Stimulated activated CD8-positive, alpha-beta memory T cell treated with anti-CD3 and anti-CD28 coated beads, Interleukin-7, amount 100 ng/mL, for 1 hour (primary cell): Measurements from ENCODE around the gene TINAGL1.

Source experiments
- DNase-seq, 2 donors: peaks; one replicate each; pipeline ENCODE4 v3.0.0-alpha.2; 2020; ENCODE audit warnings: low read depth in 2 of 2

The TINAGL1 gene

GRCh38 chr1:31576201-31576669 lies at the start of gene TINAGL1:
TINAGL1 (plus strand) TSS chr1:31576515; CDS start chr1:31577149, 634 bp downstream.
- no peak for DNase-seq

- DNase-seq: no peak
Measured at GRCh38 chr1:31529999-31530684, 46.2 kb upstream of the TINAGL1 start.

- DNase-seq: no peak
Measured at GRCh38 chr1:31531177-31531999, 44.9 kb upstream of the TINAGL1 start.

GRCh38 chr1:31532173-31532572 lies 44.1 kb upstream of the TINAGL1 start:
- DNase-seq: no peak

- no peak for DNase-seq
Measured at GRCh38 chr1:31535561-31535960, 40.8 kb upstream of the TINAGL1 start.

- DNase-seq: no peak
Measured at GRCh38 chr1:31539329-31539728, 37.0 kb upstream of the TINAGL1 start.

- no peak for DNase-seq
Measured at GRCh38 chr1:31541194-31541593, 35.1 kb upstream of the TINAGL1 start.

- DNase-seq: no peak
Measured at GRCh38 chr1:31545927-31546540, 30.3 kb upstream of the TINAGL1 start.

- no peak for DNase-seq
Measured at GRCh38 chr1:31548534-31548906, 27.8 kb upstream of the TINAGL1 start.

- DNase-seq: peak; percentile 70 to 77
Measured at GRCh38 chr1:31548907-31549808, 27.2 kb upstream of the TINAGL1 start.

- no peak for DNase-seq
Measured at GRCh38 chr1:31549809-31550620, 26.3 kb upstream of the TINAGL1 start.

- DNase-seq: no peak
Measured at GRCh38 chr1:31551208-31551607, 25.1 kb upstream of the TINAGL1 start.

- DNase-seq: no peak
Measured at GRCh38 chr1:31552489-31552888, 23.8 kb upstream of the TINAGL1 start.

GRCh38 chr1:31556481-31557006 lies 19.8 kb upstream of the TINAGL1 start:
- no peak for DNase-seq

- DNase-seq: no peak
Measured at GRCh38 chr1:31559715-31560114, 16.6 kb upstream of the TINAGL1 start.

GRCh38 chr1:31560394-31560793 lies 15.9 kb upstream of the TINAGL1 start:
- DNase-seq: no peak

- DNase-seq: no peak
Measured at GRCh38 chr1:31562707-31563360, 13.5 kb upstream of the TINAGL1 start.

- no peak for DNase-seq
Measured at GRCh38 chr1:31564606-31564989, 11.7 kb upstream of the TINAGL1 start.

- DNase-seq: no peak
Measured at GRCh38 chr1:31567956-31568570, 8.3 kb upstream of the TINAGL1 start.
